22Rv1 (cell line): ENCODE measurements around the gene PKNOX2.

ENCODE experiments used
- H3K27ac ChIP-seq: fragments of 450-650 bp; 2 replicates; pipeline ENCODE4 v1.5.1; 2017
- CTCF ChIP-seq: fragments of 450-650 bp; IDR thresholded peaks from 2 replicates; pipeline ENCODE4 v1.5.1; 2017; ENCODE audit warnings: mild to moderate bottlenecking
- ZFX ChIP-seq: fragments of 450-650 bp; IDR thresholded peaks from 2 replicates; pipeline ENCODE4 v1.6.1; 2017; ENCODE audit warnings: antibody characterized with exemption, borderline replicate concordance

PKNOX2 gene

GRCh38 chr11:125242141-125242775 lies 77.7 kb downstream of the PKNOX2 start:
- TF ChIP-seq CTCF, result no peak
- no peak for TF ChIP-seq ZFX
- H3K27ac ChIP-seq, result no peak overlapping the region

- TF ChIP-seq ZFX, result no peak
- no peak for TF ChIP-seq CTCF
- no peak overlapping the region for H3K27ac ChIP-seq
These were observed 79.6 kb downstream of the PKNOX2 start for GRCh38 chr11:125244166-125244565.

GRCh38 chr11:125245299-125245698 lies 80.7 kb downstream of the PKNOX2 start:
- TF ChIP-seq ZFX, result no peak
- TF ChIP-seq CTCF, result no peak
- no peak overlapping the region for H3K27ac ChIP-seq

GRCh38 chr11:125247431-125247830 lies 82.9 kb downstream of the PKNOX2 start:
- TF ChIP-seq CTCF (no peak), ZFX (no peak)
- H3K27ac ChIP-seq, result no peak overlapping the region

- TF ChIP-seq ZFX (no peak), CTCF (no peak)
- no peak overlapping the region for H3K27ac ChIP-seq
These were observed 86.0 kb downstream of the PKNOX2 start for GRCh38 chr11:125250318-125251213.

GRCh38 chr11:125251214-125251545 lies 86.6 kb downstream of the PKNOX2 start:
- TF ChIP-seq CTCF, result no peak
- TF ChIP-seq ZFX, result no peak

GRCh38 chr11:125251956-125252355 lies 87.4 kb downstream of the PKNOX2 start:
- H3K27ac ChIP-seq, result no peak overlapping the region
- no peak for TF ChIP-seq CTCF
- TF ChIP-seq ZFX, result no peak

More at GRCh38 chr11:125251214-125251545, 86.6 kb downstream of the PKNOX2 start:
- H3K27ac ChIP-seq, result no peak overlapping the region
